Mesothelial cell of epicardium (in vitro differentiated cells): ENCODE results near the gene UNC50. TPM values are rescaled to one million over a fixed set of nuclear protein-coding genes. Genes with fewer than 3 reads are reported as not detected.

Experiments
- DNase-seq, 2 experiments: peaks; one replicate each; pipeline ENCODE4 v3.0.0; 2021; ENCODE audit warnings: low spot score in 2 of 2; ENCODE audit not compliant: unreplicated experiment in 2 of 2
- H3K27ac Mint-ChIP-seq: 2 replicates; pipeline ENCODE4 v1.8.0; 2021; ENCODE audit warnings: mixed read lengths
- H3K27me3 Mint-ChIP-seq: 2 replicates; pipeline ENCODE4 v1.8.0; 2021; ENCODE audit warnings: low read depth, mixed read lengths
- H3K36me3 Mint-ChIP-seq: 2 replicates; pipeline ENCODE4 v1.8.0; 2021; ENCODE audit warnings: mixed read lengths
- H3K4me1 Mint-ChIP-seq: 2 replicates; pipeline ENCODE4 v1.8.0; 2021; ENCODE audit warnings: mixed read lengths
- H3K4me3 Mint-ChIP-seq: 2 replicates; pipeline ENCODE4 v1.8.0; 2021; ENCODE audit warnings: mild to moderate bottlenecking, moderate library complexity, mixed read lengths
- H3K9me3 Mint-ChIP-seq: 2 replicates; pipeline ENCODE4 v1.8.0; 2021; ENCODE audit warnings: mixed read lengths
- CTCF ChIP-seq: fragments of 200-600 bp; sonication (generic); IDR thresholded peaks from one replicate; pipeline ENCODE4 v1.5.0; 2021; ENCODE audit warnings: antibody characterized with exemption; ENCODE audit not compliant: unreplicated experiment
- total RNA-seq: library from RNA; stranded (reverse); gene quantifications from 3 replicates; pipeline ENCODE4 v1.2.1, GENCODE V29; 2021

The UNC50 gene
- total RNA-seq, 1 donor from 2014 or later: 44.6 TPM

- Mint-ChIP-seq H3K9me3 (peaks cover 15% of the 10 kb centered on the region), H3K27ac (no peak overlapping the region), H3K4me1 (no peaks in the 10 kb centered on the region), H3K36me3 (peaks cover 17% of the 10 kb centered on the region), H3K27me3 (no peaks in the 10 kb centered on the region), H3K4me3 (no peak overlapping the region)
- no peak for DNase-seq
- no peak for TF ChIP-seq CTCF
Measured at GRCh38 chr2:98663511-98664090, 55.2 kb downstream of the UNC50 start.

DNA sequence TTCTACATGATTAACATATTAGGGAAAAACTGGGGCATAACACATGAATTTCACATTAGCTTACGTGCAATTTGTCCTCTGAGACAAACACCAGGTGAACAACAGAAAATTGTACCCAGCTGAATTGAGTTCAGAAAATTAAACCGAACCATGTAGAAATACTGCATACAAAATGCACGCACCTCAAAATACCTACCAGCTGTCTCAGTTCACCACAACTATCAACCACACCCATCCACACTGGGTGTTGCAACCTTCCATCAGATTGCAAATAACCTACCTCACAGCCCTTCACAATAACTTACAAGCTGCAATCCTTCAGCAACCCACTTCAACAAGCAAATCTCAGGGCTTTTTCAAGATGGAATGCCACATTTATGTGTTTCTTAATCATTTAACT, 55.9 kb downstream of the UNC50 start:
- H3K4me3 Mint-ChIP-seq: no peak overlapping the region
- peaks cover 22% of the 10 kb centered on the region for H3K36me3 Mint-ChIP-seq
- no peak for DNase-seq
- peaks cover 15% of the 10 kb centered on the region for H3K9me3 Mint-ChIP-seq
- TF ChIP-seq CTCF: no peak
- no peaks in the 10 kb centered on the region for H3K4me1 Mint-ChIP-seq
- H3K27ac Mint-ChIP-seq: no peak overlapping the region
- H3K27me3 Mint-ChIP-seq: no peaks in the 10 kb centered on the region

DNA sequence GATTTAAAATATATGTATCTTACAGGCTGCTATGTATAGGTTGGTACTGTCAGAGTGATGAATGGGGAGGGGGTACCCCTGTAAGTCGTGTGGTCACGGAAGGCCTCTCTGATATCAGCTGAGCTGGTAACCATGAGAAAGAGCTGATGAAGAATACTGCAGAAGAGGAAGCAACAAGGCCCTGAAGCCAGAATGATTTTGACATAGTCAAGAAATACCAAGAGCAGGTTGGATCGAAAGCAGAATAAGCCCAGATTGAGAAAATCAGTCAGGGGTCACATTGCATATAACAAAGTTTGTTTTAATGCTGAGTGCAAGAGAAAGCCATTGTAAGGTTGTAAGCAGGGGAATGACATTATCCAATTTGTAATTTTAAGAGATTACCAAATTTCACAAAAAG, 57.3 kb downstream of the UNC50 start:
- DNase-seq: no peak
- Mint-ChIP-seq H3K27me3 (no peaks in the 10 kb centered on the region), H3K36me3 (peaks cover 16% of the 10 kb centered on the region), H3K9me3 (peaks cover 8% of the 10 kb centered on the region), H3K4me1 (no peaks in the 10 kb centered on the region), H3K27ac (no peak overlapping the region), H3K4me3 (no peak overlapping the region)
- TF ChIP-seq CTCF: no peak

Other genes starting within 250 kb of the UNC50 start
- gene INPP4A, start 163.7 kb upstream of the UNC50 start, total RNA-seq: 37.3 to 40.7 TPM (median 37.3 TPM) in 3 replicates
- 39.0 to 41.8 TPM (median 39.3 TPM) in 3 replicates for gene COA5, start 77 bp upstream of the UNC50 start, total RNA-seq
- 15.0 to 16.7 TPM (median 16.7 TPM) in 3 replicates for gene MGAT4A, start 122.5 kb downstream of the UNC50 start, total RNA-seq